HG03060 (cell line): ENCODE results near the gene CACNA1C.

Experiments used
- ATAC-seq: cut with Tn5 transposase; IDR thresholded peaks from one replicate; pipeline ENCODE4 v1.9.1; 2021; ENCODE audit warnings: low read depth, moderate number of reproducible peaks; ENCODE audit not compliant: unreplicated experiment

The CACNA1C gene

GRCh38 chr12:2190085-2190484 lies 137.3 kb downstream of the CACNA1C start:
- ATAC-seq: no peak

- no peak for ATAC-seq
Measured at GRCh38 chr12:2190896-2191533, 138.2 kb downstream of the CACNA1C start.

GRCh38 chr12:2191534-2192153 lies 138.9 kb downstream of the CACNA1C start:
- ATAC-seq: no peak

- ATAC-seq: no peak
Measured at GRCh38 chr12:2192231-2192630, 139.4 kb downstream of the CACNA1C start.

GRCh38 chr12:2194060-2194459 lies 141.3 kb downstream of the CACNA1C start:
- no peak for ATAC-seq

GRCh38 chr12:2194571-2194970 lies 141.8 kb downstream of the CACNA1C start:
- ATAC-seq: no peak

- ATAC-seq: no peak
Measured at GRCh38 chr12:2195085-2195484, 142.3 kb downstream of the CACNA1C start.

- ATAC-seq: no peak
Measured at GRCh38 chr12:2198005-2198501, 145.3 kb downstream of the CACNA1C start.

- ATAC-seq: no peak
Measured at GRCh38 chr12:2198542-2198941, 145.8 kb downstream of the CACNA1C start.

- ATAC-seq: no peak
Measured at GRCh38 chr12:2205996-2206395, 153.2 kb downstream of the CACNA1C start.

- ATAC-seq: no peak
Measured at GRCh38 chr12:2208837-2209635, 156.2 kb downstream of the CACNA1C start.

GRCh38 chr12:2211119-2211518 lies 158.3 kb downstream of the CACNA1C start:
- no peak for ATAC-seq

GRCh38 chr12:2212537-2212936 lies 159.8 kb downstream of the CACNA1C start:
- ATAC-seq: no peak

- ATAC-seq: no peak
Measured at GRCh38 chr12:2212971-2213869, 160.4 kb downstream of the CACNA1C start.

GRCh38 chr12:2214411-2214810 lies 161.6 kb downstream of the CACNA1C start:
- ATAC-seq: no peak

GRCh38 chr12:2215709-2216560 lies 163.1 kb downstream of the CACNA1C start:
- no peak for ATAC-seq

- ATAC-seq: no peak
Measured at GRCh38 chr12:2218706-2219105, 165.9 kb downstream of the CACNA1C start.

GRCh38 chr12:2221030-2221621 lies 168.3 kb downstream of the CACNA1C start:
- ATAC-seq: no peak

- no peak for ATAC-seq
Measured at GRCh38 chr12:2222691-2223090, 169.9 kb downstream of the CACNA1C start.
